ENCODE data around the gene TRIL. TPM values are rescaled to one million over a fixed set of nuclear protein-coding genes. Genes with fewer than 3 reads are reported as not detected.

TRIL gene
- total and polyA plus RNA-seq, 2 donors (not counting 3 experiments of a cell fraction or from before 2014, with no cell fraction given): 0.52 to 1.8 TPM

DNA sequence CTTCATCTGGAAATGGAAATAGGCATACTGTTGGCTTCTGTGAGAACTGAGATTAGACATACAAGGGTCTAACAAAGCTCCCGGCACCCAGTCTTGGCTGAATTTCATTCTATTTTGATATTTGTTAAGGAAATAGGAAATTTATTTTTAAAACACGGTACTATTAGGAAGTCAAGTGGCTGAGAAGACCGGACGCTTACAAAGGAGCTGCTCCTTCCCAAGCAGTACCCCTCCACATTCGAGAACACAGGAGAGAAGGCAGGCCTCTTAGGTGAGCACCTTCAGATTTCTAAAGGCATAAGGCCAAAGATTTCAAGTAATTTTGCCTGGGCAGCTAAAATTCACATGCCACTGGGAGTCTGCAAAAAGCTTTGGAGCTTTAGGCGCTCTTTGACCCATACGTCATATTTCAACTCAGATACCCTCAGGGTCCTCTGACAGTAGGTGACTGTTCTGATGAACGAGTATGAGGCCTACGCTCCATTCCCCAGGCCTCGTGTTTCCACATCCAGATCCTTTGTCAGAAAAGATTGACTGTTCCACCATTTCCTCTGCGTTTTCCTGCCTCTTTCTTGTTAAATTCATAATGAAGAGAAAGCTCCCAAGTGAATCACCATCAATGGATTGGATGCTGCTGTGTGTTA is 17.3 kb downstream of the TRIL start:
- CTCF ChIA-PET: interaction anchor here (0.7 to 7.0 kb wide), 8 partner anchors 9 to 165 kb away, joined by 3 to 63 read pairs (median 4); no protein-coding TSS in a partner anchor
- H3K79me2 ChIP-seq (ENCODE audit: control insufficient read depth, insufficient read depth, low read length): no peaks in the 10 kb centered on the region
- no TSS peak for BruUV-seq (replicated peaks)
- H3K9me3 ChIP-seq (replicated peaks; ENCODE audit: control insufficient read depth, insufficient read depth, low read length): no peaks in the 10 kb centered on the region
- H3K9me1 ChIP-seq (replicated peaks; ENCODE audit: control insufficient read depth, extremely low read depth, insufficient read depth, low read length): no peaks in the 10 kb centered on the region
- no peaks in the 10 kb centered on the region for H3K4me1 ChIP-seq (ENCODE audit: control insufficient read depth, extremely low read depth, insufficient read depth, low read length)
- TF ChIP-seq POLR2AphosphoS5 (IDR thresholded peaks at IDR 0.05; ENCODE audit: insufficient read depth, low read depth, low read length) (no peak), JUN (IDR thresholded peaks at IDR 0.05; ENCODE audit: borderline replicate concordance, insufficient read depth, insufficient read length, low read depth) (no peak), EZH2 (IDR thresholded peaks at IDR 0.05; ENCODE audit: borderline replicate concordance, low read depth, low read length, severe bottlenecking) (no peak), FOS (IDR thresholded peaks at IDR 0.05; ENCODE audit: borderline replicate concordance, insufficient read depth, low read length) (no peak)
- no peaks in the 10 kb centered on the region for H4K20me1 ChIP-seq (replicated peaks; ENCODE audit: control insufficient read depth, extremely low read depth, insufficient read depth, low read length)
- intact Hi-C loops (cut with micrococcal nuclease): no loop called here
- FAIRE-seq: no peak
- no peak overlapping the region for H3K4me3 ChIP-seq (replicated peaks in 1 of 3; ENCODE audit: insufficient read depth in 1 of 3, low read depth in 1 of 3, low read length in 3 of 3)
- dilution Hi-C loops (cut with MboI; ENCODE audit: extremely low pct_ligation_motif_present, low sequenced_read_pairs): no loop called here
- H2AFZ ChIP-seq (ENCODE audit: low read depth, low read length): no peak overlapping the region
- H3K4me2 ChIP-seq (ENCODE audit: insufficient read depth, low read length): no peak overlapping the region
- no peaks in the 10 kb centered on the region for H3K36me3 ChIP-seq (ENCODE audit: control insufficient read depth in 2 of 2, extremely low read depth in 1 of 2, insufficient read depth in 2 of 2, low read length in 2 of 2)
- POLR2A ChIA-PET: no interaction called here
- H3K27me3 ChIP-seq (ENCODE audit: control insufficient read depth in 2 of 2, insufficient read depth in 2 of 2, low read length in 2 of 2): no peaks in the 10 kb centered on the region
- no peak overlapping the region for H3K27ac ChIP-seq (ENCODE audit: insufficient read depth, low read depth, low read length)
- no peak for DNase-seq (ENCODE audit: low read depth, low spot score)
- H3K9ac ChIP-seq (replicated peaks; ENCODE audit: extremely low read depth, insufficient read depth, low read length): no peak overlapping the region

DNA sequence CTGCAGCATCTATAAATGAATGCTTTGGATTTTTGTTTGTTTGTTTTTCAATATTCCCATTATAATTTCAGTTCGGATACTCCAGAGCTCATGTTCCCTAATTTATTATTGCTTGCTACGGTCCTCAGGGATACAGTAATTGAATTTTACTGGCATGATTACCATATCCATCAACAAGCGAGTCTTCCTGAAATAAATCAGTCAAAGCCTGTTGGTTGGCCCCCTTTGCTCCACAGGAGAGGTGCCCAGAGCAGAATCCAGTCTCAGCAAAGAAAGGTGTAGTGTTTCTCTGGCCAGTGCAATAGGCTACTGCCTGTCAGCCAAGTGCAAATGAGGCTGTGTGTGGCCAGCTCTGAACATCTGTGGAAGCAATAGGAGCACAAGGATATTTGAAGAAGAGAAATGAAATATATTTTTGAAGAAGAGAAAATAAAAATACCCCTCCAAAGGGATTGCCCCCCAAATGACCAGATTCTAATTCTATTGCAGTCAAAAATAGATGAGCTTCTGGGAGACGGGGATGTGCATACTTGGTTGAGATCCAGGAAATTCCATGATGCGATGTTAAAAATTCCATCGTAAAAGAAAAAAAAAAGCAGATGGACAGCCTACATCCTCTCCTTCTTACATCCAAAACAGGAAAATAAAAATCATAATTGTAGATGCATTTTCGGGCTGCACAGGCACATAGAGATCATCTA is 18.1 kb downstream of the TRIL start:
- H3K36me3 ChIP-seq (ENCODE audit: control insufficient read depth in 2 of 2, extremely low read depth in 1 of 2, insufficient read depth in 2 of 2, low read length in 2 of 2): no peaks in the 10 kb centered on the region
- no peaks in the 10 kb centered on the region for H3K9me3 ChIP-seq (replicated peaks; ENCODE audit: control insufficient read depth, insufficient read depth, low read length)
- FAIRE-seq (no peak), DNase-seq (ENCODE audit: low read depth, low spot score) (no peak)
- dilution Hi-C loops (cut with MboI; ENCODE audit: extremely low pct_ligation_motif_present, low sequenced_read_pairs) (no loop called here), intact Hi-C loops (cut with micrococcal nuclease) (no loop called here)
- H3K4me1 ChIP-seq (ENCODE audit: control insufficient read depth, extremely low read depth, insufficient read depth, low read length): no peaks in the 10 kb centered on the region
- BruUV-seq (replicated peaks): no TSS peak
- H2AFZ ChIP-seq (ENCODE audit: low read depth, low read length): no peak overlapping the region
- H4K20me1 ChIP-seq (replicated peaks; ENCODE audit: control insufficient read depth, extremely low read depth, insufficient read depth, low read length): no peaks in the 10 kb centered on the region
- CTCF ChIA-PET: interaction anchor here (0.9 to 7.0 kb wide), 5 partner anchors 10 to 166 kb away, joined by 3 to 63 read pairs (median 3); no protein-coding TSS in a partner anchor
- POLR2A ChIA-PET: no interaction called here
- no peaks in the 10 kb centered on the region for H3K9me1 ChIP-seq (replicated peaks; ENCODE audit: control insufficient read depth, extremely low read depth, insufficient read depth, low read length)
- H3K27ac ChIP-seq (ENCODE audit: insufficient read depth, low read depth, low read length): no peak overlapping the region
- H3K27me3 ChIP-seq (ENCODE audit: control insufficient read depth in 2 of 2, insufficient read depth in 2 of 2, low read length in 2 of 2): no peaks in the 10 kb centered on the region
- H3K9ac ChIP-seq (replicated peaks; ENCODE audit: extremely low read depth, insufficient read depth, low read length): no peak overlapping the region
- H3K79me2 ChIP-seq (ENCODE audit: control insufficient read depth, insufficient read depth, low read length): no peaks in the 10 kb centered on the region
- TF ChIP-seq, protein P1, sequence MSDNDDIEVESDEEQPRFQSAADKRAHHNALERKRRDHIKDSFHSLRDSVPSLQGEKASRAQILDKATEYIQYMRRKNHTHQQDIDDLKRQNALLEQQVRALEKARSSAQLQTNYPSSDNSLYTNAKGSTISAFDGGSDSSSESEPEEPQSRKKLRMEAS (IDR thresholded peaks at IDR 0.05; ENCODE audit: insufficient read depth, insufficient read length): no peak
- no peak for TF ChIP-seq JUN (IDR thresholded peaks at IDR 0.05; ENCODE audit: borderline replicate concordance, insufficient read depth, insufficient read length, low read depth)
- no peak for TF ChIP-seq POLR2AphosphoS5 (IDR thresholded peaks at IDR 0.05; ENCODE audit: insufficient read depth, low read depth, low read length)
- TF ChIP-seq MYC (IDR thresholded peaks at IDR 0.05; ENCODE audit: low read depth, low read length): no peak
- TF ChIP-seq GATA2 (IDR thresholded peaks at IDR 0.05; ENCODE audit: insufficient read depth, insufficient read length, low read depth, low read length): no peak
- TF ChIP-seq EZH2 (IDR thresholded peaks at IDR 0.05; ENCODE audit: borderline replicate concordance, low read depth, low read length, severe bottlenecking): no peak
- TF ChIP-seq FOS (IDR thresholded peaks at IDR 0.05; ENCODE audit: borderline replicate concordance, insufficient read depth, low read length): no peak
- TF ChIP-seq POLR2A (IDR thresholded peaks at IDR 0.05; ENCODE audit: low read depth, low read length): no peak
- TF ChIP-seq, protein P2, sequence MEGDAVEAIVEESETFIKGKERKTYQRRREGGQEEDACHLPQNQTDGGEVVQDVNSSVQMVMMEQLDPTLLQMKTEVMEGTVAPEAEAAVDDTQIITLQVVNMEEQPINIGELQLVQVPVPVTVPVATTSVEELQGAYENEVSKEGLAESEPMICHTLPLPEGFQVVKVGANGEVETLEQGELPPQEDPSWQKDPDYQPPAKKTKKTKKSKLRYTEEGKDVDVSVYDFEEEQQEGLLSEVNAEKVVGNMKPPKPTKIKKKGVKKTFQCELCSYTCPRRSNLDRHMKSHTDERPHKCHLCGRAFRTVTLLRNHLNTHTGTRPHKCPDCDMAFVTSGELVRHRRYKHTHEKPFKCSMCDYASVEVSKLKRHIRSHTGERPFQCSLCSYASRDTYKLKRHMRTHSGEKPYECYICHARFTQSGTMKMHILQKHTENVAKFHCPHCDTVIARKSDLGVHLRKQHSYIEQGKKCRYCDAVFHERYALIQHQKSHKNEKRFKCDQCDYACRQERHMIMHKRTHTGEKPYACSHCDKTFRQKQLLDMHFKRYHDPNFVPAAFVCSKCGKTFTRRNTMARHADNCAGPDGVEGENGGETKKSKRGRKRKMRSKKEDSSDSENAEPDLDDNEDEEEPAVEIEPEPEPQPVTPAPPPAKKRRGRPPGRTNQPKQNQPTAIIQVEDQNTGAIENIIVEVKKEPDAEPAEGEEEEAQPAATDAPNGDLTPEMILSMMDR (IDR thresholded peaks at IDR 0.05; ENCODE audit: extremely low read depth in 1 of 2, insufficient read depth in 1 of 2, low read depth in 1 of 2, low read length in 2 of 2): no peak
- no peak overlapping the region for H3K4me3 ChIP-seq (replicated peaks in 1 of 3; ENCODE audit: insufficient read depth in 1 of 3, low read depth in 1 of 3, low read length in 3 of 3)
- H3K4me2 ChIP-seq (ENCODE audit: insufficient read depth, low read length): no peak overlapping the region

All from endothelial cell of umbilical vein (primary cell).